DOHH2 (cell line): ENCODE data around the gene MPPED2.

Source experiments
- EZH2phosphoT487 ChIP-seq: fragments of 200-600 bp; sonication (generic); IDR thresholded peaks from 2 replicates; pipeline ENCODE4 v1.6.1; 2017; ENCODE audit warnings: borderline replicate concordance, mild to moderate bottlenecking, antibody characterized with exemption, low read length, moderate library complexity, mixed read lengths
- TF ChIP-seq, protein P1 (sequence below): fragments of 200-600 bp; sonication (generic); IDR thresholded peaks from one replicate; pipeline ENCODE4 v1.5.1; 2014; ENCODE audit warnings: antibody characterized with exemption, mild to moderate bottlenecking, low read depth, low read length; ENCODE audit not compliant: poor library complexity, severe bottlenecking

- TF ChIP-seq, protein P1, sequence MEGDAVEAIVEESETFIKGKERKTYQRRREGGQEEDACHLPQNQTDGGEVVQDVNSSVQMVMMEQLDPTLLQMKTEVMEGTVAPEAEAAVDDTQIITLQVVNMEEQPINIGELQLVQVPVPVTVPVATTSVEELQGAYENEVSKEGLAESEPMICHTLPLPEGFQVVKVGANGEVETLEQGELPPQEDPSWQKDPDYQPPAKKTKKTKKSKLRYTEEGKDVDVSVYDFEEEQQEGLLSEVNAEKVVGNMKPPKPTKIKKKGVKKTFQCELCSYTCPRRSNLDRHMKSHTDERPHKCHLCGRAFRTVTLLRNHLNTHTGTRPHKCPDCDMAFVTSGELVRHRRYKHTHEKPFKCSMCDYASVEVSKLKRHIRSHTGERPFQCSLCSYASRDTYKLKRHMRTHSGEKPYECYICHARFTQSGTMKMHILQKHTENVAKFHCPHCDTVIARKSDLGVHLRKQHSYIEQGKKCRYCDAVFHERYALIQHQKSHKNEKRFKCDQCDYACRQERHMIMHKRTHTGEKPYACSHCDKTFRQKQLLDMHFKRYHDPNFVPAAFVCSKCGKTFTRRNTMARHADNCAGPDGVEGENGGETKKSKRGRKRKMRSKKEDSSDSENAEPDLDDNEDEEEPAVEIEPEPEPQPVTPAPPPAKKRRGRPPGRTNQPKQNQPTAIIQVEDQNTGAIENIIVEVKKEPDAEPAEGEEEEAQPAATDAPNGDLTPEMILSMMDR: no peak
- no peak for TF ChIP-seq EZH2phosphoT487
Observed at GRCh38 chr11:30474151-30474954, 111.8 kb downstream of the MPPED2 start.
